Measurements from ENCODE around the gene CST9L.
"Not testable (repeated sequence)": the region's sequence is repeated elsewhere in the genome, so short reads cannot be mapped to it uniquely, and the experiment has no call there.

The CST9L gene

GRCh38 chr20:23586735-23587525 is 18.6 kb upstream of the CST9L start:
- no peak for DNase-seq (ENCODE audit: low read depth)

DNA sequence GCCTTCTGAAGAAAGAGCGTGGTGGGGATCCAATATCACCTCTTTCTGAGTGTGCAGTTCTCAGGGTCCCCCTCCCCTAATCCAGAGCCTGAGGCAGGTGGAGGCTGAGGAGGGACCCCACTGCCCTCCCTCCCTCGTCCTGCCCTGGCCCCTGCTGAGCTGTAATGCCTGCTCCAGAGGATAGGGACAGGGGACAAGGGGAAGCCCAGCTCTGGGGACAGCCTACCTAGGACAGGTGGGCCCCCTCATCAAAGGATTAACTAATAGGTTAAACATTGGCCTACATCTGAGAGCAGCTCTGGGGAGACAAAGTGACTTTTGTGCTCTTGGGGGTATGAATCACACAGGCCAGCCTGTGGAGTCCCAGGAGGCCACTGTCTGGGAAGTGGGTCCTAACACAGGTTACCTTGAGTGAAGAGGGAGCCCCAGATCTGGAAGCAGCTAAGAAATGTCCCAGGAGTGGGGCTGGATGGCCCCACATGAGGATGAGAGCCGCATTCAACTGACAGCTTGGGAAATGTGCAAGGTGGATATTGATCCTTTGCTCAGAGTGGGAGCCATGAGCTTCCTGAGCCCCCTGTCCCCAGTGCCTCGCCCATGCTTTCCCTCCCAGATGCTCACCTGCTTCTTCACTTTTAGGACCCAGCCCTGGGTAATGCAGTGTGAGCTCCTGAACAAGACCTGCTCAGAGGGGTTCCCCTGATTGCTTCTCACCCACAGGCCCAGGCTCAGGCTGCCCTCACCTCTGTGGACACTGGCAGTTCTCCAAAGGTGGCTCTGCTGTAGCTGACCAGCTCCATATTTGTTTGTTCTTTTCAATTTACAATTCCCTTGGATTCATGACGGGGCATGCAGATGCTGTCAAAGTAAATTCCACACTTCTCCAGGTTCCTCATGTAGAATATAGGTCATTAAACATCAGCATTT is 17.8 kb upstream of the CST9L start:
- DNase-seq (ENCODE audit: low read depth), result no peak

- no peak for DNase-seq (ENCODE audit: low read depth)
Observed at GRCh38 chr20:23585449-23585807, 17.1 kb upstream of the CST9L start.

DNA sequence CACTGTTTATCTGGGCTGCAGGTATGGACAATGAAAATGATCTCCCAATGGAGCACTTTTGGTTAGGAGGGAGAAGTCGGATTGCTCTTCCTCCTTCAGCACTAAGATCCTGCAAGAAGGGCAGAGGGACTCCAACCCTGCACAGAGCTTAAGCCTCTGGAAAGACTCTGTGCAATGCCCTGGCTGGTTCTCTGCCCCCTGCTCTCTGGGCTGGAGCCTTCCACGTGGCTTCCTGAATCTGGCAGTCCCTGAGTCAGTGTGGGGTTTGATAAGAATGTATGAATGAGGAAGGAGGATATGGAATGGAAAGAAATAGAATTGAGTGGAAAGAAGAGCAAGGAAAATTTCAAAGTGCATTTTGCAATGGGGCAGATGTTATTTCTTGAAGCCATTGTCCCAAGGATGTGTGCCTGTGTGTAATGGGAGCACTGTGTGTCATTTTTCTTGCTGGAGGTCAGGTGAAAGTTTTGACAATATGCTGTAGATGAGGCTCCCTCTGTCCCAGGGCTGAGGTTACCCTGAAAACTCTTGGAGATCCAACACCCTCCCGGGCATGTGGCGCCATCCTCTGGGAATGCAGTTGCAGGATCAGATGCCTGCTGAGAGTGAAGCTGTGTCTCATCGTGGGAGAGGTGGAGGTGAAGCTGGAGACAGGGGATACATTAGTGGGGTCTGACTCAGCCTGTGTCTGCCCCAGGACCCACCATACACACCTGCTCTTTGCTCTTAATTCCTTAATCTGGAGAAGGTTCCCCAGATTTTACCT is 16.3 kb upstream of the CST9L start:
- DNase-seq (ENCODE audit: low read depth), result no peak

DNA sequence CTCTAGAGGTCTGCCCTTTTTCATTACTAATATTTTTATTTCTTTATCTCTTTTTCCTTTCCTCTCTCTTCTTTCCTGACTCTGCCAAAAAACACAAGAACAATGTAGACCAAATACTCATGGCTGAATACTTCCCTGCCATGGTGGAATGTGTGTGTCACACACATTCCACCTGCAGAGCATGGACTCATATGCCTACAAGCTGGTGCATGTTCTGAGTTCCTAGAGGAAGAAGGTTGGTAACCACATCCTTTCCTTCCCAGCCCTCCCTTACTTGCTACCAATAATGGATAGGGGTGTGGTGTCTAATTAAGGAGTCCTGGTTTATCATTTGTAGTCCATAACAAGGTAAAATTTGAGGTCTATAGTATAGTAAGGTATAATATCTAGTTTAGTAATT is 15.2 kb upstream of the CST9L start:
- no peak for DNase-seq (ENCODE audit: low read depth)

DNA sequence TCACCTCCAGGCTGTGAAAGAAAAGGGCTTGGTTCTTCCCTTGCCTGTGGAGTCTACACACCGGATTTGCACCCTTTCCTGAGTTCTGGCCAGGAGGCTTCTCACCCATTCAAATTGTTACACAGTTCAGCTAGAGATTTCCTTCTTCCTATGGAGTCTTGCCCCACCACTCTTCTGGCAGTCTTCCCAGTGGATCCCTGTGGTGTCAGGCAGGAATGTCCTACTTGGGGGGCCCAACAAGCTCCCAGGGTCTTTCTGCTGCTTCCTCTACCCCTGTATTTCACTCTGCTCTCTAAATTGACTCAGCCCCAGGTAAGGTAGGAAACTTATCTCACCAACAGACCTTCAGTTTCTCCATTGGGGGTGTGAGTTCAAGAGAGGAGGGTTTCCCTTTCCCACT is 14.0 kb upstream of the CST9L start:
- DNase-seq (ENCODE audit: low read depth), result no peak

- DNase-seq (ENCODE audit: low read depth), result not testable (repeated sequence)
Observed at GRCh38 chr20:23581833-23582232, 13.5 kb upstream of the CST9L start.

DNA sequence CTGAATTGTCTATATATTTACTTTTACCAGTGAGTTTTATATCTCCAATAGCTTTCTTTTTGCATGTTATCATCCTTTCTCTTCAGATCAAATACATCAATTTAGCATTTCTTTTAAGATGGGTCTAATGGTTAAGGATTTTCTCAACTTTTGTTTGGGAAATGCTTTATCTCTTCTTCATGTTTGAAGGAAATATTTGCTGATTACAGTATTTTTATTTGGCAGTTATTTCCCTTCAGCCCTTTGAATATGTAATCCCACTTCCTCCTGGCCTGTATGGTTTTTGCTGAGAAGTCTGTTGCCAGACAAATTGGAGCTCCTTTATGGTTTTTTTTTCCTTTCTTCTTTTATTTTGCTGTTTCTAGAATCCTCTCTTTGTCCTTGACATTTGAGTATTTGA is 6.7 kb upstream of the CST9L start:
- DNase-seq (ENCODE audit: low read depth), result no peak

DNA sequence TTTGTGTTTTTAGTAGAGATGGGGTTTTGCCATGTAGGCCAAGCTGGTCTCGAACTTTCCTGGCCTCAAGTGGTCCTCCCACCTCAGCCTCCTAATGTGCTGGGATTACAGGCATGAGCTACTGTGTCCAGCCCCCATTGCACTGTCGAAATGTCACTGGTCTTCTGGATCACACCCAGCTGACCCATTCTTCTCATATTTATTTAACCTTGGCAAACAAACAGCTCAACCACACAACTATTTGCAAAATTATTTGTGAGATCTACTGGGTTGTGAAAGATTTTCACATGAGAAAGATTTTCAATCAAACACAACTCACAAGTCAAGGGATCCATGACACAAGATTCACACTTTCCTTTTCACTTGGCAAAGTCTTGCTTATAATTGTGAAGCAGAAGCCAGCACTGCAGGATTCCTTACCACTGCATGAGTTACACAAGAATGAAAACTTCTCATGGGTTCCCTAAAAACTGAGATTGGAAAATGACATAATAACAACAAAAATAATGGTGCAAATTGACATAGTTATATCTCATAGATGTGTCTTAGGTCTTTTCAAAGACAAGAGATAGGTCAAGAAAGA is 2.0 kb upstream of the CST9L start:
- DNase-seq (ENCODE audit: low read depth), result no peak

- DNase-seq (ENCODE audit: low read depth), result no peak
Observed at GRCh38 chr20:23569570-23569969, 1.3 kb upstream of the CST9L start.

- DNase-seq (ENCODE audit: low read depth), result no peak
Observed at GRCh38 chr20:23568971-23569330, 667 bp upstream of the CST9L start.

DNA sequence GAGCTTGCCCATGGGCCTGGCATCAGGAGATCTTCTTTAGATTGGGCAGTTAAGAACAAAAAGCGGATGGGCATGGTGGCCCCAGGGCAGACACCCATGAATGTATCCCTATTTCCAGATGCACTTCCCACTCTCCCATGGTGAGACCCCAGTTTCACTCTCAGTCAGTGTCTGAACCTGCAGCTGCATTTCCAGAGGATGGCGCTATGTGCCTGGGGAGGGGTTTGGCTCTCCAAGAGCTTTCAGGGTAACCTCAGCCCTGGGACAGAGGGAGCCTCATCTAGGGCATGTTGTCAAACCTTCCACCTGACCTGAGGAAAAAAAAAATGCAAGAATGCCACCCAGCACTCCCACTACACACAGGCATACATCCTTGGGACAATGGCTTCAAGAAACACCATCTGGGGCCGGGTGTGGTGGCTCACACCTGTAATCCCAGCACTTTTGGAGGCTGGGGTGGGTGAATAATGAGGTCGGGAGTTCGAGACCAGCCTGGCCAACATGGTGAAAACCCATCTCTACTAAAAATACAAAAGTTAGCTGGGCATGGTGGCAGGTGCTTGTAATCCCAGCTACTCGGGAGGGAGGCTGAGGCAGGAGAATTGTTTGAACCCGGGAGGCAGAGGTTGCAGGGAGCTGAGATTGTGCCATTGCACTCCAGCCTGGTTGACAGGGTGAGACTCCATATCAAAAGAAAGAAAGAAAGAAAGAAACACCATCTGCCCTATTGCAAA is 1.9 kb downstream of the CST9L start:
- DNase-seq (ENCODE audit: low read depth), result no peak

DNA sequence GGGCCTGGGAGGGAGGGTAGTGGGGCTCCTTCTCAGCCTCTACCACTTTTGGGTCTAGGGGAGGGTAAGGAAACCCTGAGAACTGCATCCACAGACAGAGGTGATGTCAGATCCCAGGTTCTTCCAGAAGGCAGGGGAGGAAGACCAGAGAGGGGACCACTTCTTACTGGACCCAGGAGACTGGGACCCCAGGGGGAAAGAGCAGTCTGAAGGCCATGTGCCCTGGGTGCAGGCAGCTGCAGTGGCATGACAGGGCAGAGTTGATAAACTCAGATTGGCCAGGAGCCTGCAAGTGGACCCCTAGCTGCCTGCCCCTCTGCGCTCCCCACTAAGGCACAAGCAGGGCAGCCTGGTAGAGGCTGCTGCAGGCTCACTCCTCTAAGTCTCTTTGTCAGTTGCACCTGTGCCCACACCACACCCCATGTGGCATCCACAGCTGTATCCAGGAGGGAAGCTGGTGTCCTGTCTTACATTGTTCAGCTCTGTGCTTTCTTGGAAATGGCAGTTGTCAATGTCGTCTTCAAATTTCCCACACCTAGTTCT is 2.7 kb downstream of the CST9L start:
- no peak for DNase-seq (ENCODE audit: low read depth)

- DNase-seq (ENCODE audit: low read depth), result no peak
Observed at GRCh38 chr20:23564927-23565326, 3.4 kb downstream of the CST9L start.

GRCh38 chr20:23562721-23563342 is 5.5 kb downstream of the CST9L start:
- DNase-seq (ENCODE audit: low read depth), result no peak

DNA sequence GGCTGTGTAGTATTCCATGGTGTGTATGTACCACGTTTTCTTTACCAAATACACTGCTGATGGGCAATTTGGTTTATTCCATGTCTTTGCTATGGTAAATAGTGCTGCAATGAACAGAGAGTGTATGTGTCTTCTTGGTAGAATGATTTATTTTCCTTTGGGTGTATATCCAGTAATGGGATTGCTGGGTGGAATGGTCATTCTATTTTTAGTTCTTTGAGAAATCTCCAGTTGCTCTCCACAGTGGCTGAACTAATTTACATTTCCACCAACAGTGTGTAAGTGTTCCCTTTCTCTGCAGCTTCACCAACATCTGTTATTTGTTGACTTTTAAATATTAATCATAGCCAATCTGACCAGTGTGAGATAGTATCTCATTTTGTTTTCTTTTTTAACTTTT is 13.9 kb downstream of the CST9L start:
- no peak for DNase-seq (ENCODE audit: low read depth)

GRCh38 chr20:23551786-23552185 is 16.5 kb downstream of the CST9L start:
- DNase-seq (ENCODE audit: low read depth), result no peak

DNA sequence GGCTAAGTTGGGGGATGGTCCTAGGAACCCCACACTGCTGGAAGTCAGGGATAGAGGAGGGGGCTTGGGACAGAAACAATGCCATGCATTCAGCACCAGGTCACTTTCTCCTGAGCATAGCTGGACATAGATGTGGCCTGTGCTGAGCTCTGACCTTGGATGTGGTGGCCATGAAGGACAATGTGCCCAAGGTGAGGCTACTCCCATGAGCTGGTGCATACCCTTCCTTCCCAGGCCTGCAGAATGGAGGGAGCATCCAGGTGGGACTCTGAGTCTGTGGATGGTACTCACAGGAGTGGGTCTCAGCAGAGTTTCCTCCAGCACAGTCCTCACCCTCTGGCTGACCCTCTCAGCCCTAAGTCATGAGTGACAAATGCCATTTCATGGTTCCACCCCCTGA is 16.9 kb downstream of the CST9L start:
- DNase-seq (ENCODE audit: low read depth), result no peak

DNA sequence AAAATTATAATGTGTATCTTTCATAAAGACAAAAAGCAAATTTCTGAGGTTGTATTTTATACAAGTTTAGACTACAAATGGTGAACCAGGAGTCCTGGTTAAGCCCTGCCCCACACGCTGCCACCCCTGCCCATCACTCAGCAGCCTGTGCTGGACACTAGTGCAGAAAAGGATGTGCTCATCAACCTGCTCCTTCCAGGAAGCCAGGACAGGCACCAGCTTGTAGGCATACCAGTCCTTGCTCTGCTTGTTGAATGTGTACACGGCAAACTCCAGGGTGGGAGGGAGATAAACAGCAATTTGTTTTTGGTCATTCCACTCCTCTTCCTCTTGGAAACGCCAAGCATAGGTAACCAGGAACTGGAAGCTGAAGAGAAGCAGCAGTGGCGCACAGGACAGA is 18.1 kb downstream of the CST9L start:
- DNase-seq (ENCODE audit: low read depth), result no peak

GRCh38 chr20:23548408-23548807 is 19.9 kb downstream of the CST9L start:
- DNase-seq (ENCODE audit: low read depth), result no peak

DNA sequence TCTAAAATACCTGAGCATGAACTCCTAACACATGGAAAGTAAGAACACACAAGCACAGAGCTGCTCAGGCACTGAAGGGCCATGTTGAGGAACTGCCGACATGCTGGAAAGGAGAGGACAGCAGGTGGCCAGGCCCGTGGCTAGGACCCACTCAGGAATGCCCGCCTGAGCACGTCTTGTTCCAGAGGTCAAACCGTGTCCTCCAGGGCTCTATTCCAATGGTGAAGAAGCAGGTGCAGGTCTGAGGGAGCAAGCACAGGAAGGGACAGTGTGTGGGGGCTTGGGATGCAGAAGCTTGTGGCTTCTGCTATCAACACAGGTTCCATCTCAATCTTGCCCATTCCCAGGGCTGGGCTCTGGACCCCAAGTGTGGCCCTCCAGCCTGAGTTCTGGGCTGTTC is 20.7 kb downstream of the CST9L start:
- no peak for DNase-seq (ENCODE audit: low read depth)

Data from stimulated activated CD8-positive, alpha-beta memory T cell treated with anti-CD3 and anti-CD28 coated beads, Interleukin-4, amount 100 ng/mL, for 24 hours (primary cell).